Subcutaneous adipose tissue (tissue), 4 donors: Measurements from ENCODE around the gene GGT5. TPM values are rescaled to one million over a fixed set of nuclear protein-coding genes. Genes with fewer than 3 reads are reported as not detected.

Experiments
- total RNA-seq, 4 donors: library from RNA; depleted of rRNA; stranded (reverse); fragments of >200 nt; gene quantifications; one replicate each; pipeline ENCODE4 v1.1.0, GENCODE V29; 2016
- TF ChIP-seq, protein P1 (sequence below): fragments of 450-650 bp; IDR thresholded peaks from one replicate; pipeline ENCODE4 v1.5.1; 2016; ENCODE audit warnings: low read depth, mild to moderate bottlenecking, control low read depth, antibody characterized with exemption, moderate library complexity

Gene GGT5
- total RNA-seq, 4 donors from 2014 or later = 55.9 to 111 (median 64.6) TPM

DNA sequence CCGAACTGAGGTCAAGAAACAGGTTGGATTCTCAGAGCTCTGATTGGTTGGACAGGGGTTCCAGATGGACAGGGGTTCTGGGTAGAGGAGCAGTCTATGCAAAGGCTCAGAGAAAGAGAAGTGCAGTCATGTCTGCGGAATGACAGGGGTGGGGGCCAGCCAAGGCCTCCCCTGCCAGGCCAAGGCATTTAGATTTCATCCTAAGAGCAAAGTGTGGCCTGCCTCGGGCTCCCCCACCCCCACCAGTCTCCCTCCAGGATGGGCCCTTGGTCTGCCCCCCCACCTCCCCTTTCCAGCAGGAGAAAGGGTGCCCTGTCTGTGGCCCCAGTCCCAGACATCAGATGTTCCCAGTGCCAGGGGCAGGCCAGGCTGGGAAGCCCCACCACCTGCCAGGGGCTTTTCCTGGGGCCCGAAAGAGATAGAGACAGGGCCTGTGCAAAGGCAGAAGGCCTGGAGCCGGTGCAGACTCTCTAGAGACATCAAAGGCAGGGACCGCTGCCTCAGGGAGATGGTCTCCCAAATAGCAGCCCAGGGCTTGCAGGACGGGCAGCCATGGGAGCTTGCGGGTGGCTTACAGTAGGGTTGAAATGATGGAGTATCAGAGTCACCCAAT is 54.2 kb downstream of the GGT5 start:
- TF ChIP-seq, protein P1, sequence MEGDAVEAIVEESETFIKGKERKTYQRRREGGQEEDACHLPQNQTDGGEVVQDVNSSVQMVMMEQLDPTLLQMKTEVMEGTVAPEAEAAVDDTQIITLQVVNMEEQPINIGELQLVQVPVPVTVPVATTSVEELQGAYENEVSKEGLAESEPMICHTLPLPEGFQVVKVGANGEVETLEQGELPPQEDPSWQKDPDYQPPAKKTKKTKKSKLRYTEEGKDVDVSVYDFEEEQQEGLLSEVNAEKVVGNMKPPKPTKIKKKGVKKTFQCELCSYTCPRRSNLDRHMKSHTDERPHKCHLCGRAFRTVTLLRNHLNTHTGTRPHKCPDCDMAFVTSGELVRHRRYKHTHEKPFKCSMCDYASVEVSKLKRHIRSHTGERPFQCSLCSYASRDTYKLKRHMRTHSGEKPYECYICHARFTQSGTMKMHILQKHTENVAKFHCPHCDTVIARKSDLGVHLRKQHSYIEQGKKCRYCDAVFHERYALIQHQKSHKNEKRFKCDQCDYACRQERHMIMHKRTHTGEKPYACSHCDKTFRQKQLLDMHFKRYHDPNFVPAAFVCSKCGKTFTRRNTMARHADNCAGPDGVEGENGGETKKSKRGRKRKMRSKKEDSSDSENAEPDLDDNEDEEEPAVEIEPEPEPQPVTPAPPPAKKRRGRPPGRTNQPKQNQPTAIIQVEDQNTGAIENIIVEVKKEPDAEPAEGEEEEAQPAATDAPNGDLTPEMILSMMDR = no peak

DNA sequence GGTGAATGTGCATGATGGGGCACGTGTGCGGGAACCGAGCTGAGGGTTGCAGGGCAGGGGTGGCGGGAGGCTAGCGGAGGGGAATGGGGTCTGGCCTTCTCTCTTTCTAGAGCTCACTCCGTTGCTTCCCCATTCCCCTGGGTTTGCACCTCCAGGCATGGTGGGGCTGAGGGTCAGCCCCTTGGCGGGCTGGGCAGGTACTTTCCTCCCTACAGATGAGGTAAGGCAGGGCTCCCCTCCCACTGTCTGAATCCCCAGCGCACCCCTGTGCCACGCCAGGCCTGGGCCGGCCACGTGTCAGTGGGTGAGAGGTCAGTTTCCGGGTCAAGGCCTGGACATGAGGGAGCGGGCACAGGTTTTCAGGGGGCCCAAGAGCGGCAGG is 54.7 kb downstream of the GGT5 start:
- TF ChIP-seq, protein P1 = no peak

DNA sequence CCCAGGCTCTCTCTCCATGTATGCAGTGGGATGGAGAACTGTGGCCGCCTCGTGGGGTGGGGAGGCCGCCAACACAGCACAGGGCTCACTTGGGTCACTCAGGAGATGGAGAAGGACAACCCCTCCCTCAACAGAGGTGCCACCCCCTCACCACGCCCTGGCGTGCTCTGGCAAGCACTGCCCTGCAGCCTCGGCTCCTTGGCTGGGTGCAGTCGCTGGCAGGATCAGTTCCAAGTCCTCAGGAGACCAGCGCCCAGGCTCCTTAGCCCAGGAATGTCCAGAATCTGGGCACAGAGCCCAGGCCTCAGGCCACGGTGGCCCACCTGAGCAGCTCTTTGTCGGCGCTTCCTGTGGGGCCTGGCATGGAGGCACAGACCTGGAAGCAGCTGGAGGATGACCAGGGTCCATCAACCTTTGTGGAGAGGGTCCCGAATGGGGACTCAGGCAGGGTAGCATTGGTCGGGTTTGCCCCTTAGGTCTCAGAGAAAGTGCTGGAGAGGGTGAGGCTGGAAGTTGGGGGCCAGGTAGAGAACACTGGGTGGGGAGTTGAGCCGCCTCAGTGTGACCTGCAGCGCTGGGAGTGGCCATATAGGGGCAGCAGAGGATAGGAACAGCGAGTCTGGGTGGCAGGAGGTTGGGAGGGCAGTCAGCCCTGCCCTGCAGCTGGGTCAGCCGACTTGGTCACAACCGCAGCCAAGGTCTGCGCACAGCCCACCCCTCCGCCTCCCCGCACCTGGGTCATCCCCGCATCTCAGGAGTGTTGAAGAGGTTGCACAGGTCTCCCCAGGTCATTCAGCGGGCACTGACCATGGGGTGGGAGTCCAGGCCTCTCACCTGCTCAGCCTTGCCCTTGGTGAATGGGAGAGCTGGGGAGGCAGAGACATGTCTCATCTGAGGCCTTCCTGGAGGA is 55.4 kb downstream of the GGT5 start:
- TF ChIP-seq, protein P1 = no peak

DNA sequence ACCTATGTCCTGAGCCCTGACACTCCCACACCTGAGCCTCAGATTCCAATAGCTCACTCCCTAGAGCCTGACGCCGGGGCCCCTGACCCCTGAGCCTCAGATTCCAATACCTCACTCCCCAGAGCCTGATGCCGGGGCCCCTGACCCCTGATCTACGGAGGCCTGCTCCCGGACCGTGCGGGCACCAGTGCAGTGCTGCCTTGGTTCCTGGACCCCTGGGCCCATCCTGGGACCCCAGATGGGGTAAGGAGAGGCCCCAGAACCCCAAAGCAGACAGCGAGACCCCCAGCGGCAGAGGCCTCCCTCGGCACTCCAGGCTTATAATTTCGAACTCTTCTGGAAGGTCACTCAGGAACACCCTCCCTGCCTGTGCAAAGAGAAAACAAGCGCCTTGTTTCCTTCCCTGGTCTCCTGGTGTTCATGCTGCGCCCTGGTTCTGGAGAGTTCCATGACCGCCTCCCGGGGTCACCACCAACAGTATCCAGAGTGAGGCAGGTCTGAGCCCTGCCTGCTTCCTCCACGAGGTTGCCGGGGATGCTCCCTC is 56.1 kb downstream of the GGT5 start:
- TF ChIP-seq, protein P1 = no peak

DNA sequence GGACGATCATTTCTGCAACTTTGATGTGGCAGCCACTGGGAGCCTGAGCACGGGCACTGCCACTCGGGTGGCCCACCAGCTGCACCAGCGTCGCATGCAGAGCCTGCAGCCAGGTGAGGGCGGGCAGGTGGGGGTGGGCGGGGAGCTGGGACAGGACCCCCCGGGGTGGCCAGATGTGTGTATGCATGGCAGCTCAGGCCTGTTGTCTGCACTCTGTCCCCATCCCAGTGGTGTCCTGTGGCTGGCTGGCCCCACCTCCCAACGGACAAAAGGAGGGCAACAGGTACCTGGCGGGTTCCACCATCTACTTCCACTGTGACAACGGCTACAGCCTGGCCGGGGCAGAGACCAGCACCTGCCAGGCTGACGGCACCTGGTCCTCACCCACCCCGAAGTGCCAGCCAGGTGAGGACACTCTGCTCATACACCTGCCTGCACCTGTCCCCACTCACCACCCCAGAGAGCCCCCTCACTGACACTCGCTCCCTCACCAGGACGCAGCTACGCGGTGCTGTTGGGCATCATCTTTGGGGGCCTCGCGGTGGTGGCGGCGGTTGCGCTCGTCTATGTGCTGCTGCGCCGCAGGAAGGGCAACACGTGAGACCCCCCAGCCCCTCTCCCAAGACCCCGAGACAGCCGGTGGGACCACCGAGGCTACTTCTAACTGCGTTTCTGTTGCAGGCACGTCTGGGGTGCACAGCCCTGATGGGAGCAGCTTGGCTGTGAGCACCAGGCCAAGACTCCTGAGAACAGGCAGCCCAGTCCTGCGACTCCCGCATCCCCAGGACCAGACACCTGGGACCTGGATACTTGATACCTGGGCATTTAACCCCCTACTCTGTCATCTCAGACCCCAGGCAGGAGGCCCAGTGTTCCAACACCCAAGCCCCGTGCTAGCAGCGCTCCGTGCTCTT is 56.9 kb downstream of the GGT5 start:
- TF ChIP-seq, protein P1 = no peak

DNA sequence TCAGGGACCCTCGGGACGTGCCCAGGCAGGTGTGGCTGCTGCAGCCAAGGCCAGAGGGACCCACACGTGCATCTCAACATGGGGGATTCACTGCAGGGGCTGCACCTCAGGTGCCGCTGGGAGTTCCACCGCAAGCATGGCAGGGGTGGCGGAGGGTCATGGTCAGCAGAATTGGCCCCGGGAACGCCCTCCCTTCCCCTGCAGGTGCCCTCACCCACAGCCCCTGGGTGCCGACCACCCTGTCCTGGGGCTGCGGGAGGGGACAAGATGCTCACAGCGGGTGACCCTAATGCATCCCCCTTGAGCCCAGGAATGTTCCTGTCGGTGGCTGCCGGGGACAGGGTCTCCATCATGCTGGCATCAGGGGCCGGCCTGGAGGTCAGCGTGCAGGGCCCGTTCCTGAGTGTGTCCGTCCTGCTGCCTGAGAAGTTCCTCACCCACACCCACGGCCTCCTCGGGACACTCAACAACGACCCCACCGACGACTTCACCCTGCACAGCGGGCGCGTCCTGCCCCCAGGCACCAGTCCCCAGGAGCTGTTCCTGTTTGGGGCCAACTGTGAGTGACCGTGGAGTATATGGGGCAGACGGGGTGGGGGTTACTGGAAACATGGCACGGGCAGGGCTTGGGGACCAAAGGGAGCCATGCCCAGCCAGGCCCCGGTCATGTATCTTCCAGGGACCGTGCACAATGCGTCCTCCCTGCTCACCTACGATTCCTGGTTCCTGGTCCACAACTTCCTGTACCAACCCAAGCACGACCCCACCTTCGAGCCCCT is 57.8 kb downstream of the GGT5 start:
- TF ChIP-seq, protein P1 = no peak
